Heart right ventricle (tissue), 16 donors: ENCODE results near the gene TMEM165. TPM values are rescaled to one million over a fixed set of nuclear protein-coding genes. Genes with fewer than 3 reads are reported as not detected.
A peak's percentile ranks its signal among the peaks of the same experiment; 100 is the strongest.

Experiments
- ATAC-seq, 8 donors: fragments of 200-7000 bp; cut with Tn5 transposase; one replicate each; pipeline ENCODE4 v1.9.1; 2020; ENCODE audit warnings: mild to moderate bottlenecking in 8 of 8, moderate library complexity in 8 of 8, moderate number of reproducible peaks in 1 of 8
- DNase-seq, 2 donors: peaks; one replicate each; pipeline ENCODE4 v3.0.0-alpha.2; 2020
- H3K27ac ChIP-seq, 10 donors: fragments of 200-600 bp; sonication (generic) in 2 of 10; one replicate each; pipeline versions ENCODE4 v1.5.0 to v1.8.0; 2020 to 2022; ENCODE audit warnings: mild to moderate bottlenecking in 3 of 10
- H3K27me3 ChIP-seq, 7 donors: fragments of 200-600 bp; one replicate each; pipeline ENCODE4 v1.8.0; 2021 to 2022; ENCODE audit warnings: mild to moderate bottlenecking in 2 of 7
- H3K36me3 ChIP-seq, 9 donors: fragments of 200-600 bp; sonication (generic) in 1 of 9; one replicate each; pipeline versions ENCODE4 v1.5.0 to v1.8.0; 2020 to 2022; ENCODE audit warnings: mild to moderate bottlenecking in 2 of 9
- H3K4me1 ChIP-seq, 9 donors: fragments of 200-600 bp; sonication (generic) in 1 of 9; one replicate each; pipeline versions ENCODE4 v1.5.0 to v1.8.0; 2020 to 2022; ENCODE audit warnings: mild to moderate bottlenecking in 4 of 9
- H3K4me3 ChIP-seq, 10 donors: fragments of 200-600 bp; sonication (generic) in 2 of 10; one replicate each; pipeline versions ENCODE4 v1.5.0 to v1.8.0; 2020 to 2022; ENCODE audit warnings: mild to moderate bottlenecking in 7 of 10, moderate library complexity in 2 of 10
- H3K9me3 ChIP-seq, 11 donors: fragments of 200-600 bp in 10 of 11; sonication (generic) in 2 of 11; one replicate each; pipeline versions ENCODE4 v1.5.0 to v1.8.0; 2013 to 2022; ENCODE audit warnings: mild to moderate bottlenecking in 2 of 11, control low read depth in 1 of 11, moderate library complexity in 1 of 11
- WGBS, 2 donors: extraction: QIAGEN DNeasy Blood & Tissue Kit; methylation state at CpG; one replicate each; pipeline ENCODE4 v1.1.7; 2013; ENCODE audit warnings: inconsistent platforms in 1 of 2; 5-methylcytosine and 5-hydroxymethylcytosine counted together
- intact Hi-C, 10 donors: fragments of 100-400 bp; cut with DNase I; formaldehyde crosslinking; loops; one replicate each; pipeline versions ENCODE4 v1.11.1 to v1.14.2; 2022
- polyA plus RNA-seq, 2 donors: library from polyadenylated mRNA; stranded (reverse); fragments of 200-250 nt; gene quantifications; one replicate each; pipeline ENCODE4 v1.2.3, GENCODE V29; 2013
- total RNA-seq, 10 donors: library from RNA; stranded (reverse); fragmentation: NEBNext Ultra II Directional in 3 of 10; extraction: Animal tissue kit (Norgen Biotek cat#: 25700) in 3 of 10; gene quantifications; one replicate each; pipeline versions ENCODE4 v1.2.1 to v1.2.4, GENCODE V29; 2021 to 2023
- TF ChIP-seq, protein P1 (sequence below), 9 donors: fragments of 200-600 bp; sonication (generic) in 2 of 9; IDR thresholded peaks; one replicate each; pipeline versions ENCODE4 v1.5.0 to v1.8.0; 2021 to 2022; ENCODE audit warnings: antibody characterized with exemption in 9 of 9, mild to moderate bottlenecking in 5 of 9, moderate library complexity in 1 of 9
- donor health status: Arrhythmogenic right ventricular cardiomyopathy.
- donor health status: ischemic (EF 13 %, LVEDD 7.1; RV severe dilation, severe dysfunction).
- donor health status: healthy with polysubstance abuse.
- donor health status: DM: no; HTN: yes; CAD: no.
- donor health status: DM: no; HTN: no; CAD: no.
- donor health status: ischemic (EF 25% LVEDD 6.9; RV normal size, moderate dysfunction).
- donor health status: ischemic (EF 25% LVEDD 5.7; RV mildly dilated, moderate dysfunction).
- donor health status: healthy.
- donor health status: DM: yes; HTN: yes; CAD: no.
- donor health status: Ischemic cardiomyopathy.
- donor health status: ischemic (EF 35%, LVEDD 5.7; RV mildly dilated, moderate dysfunction).
- donor health status: nonischemic (EF 11% LVEDD 7.7; RV severe dilation, severe dysfunction).
- donor health status: DM: yes; HTN: yes; CAD: no.
- donor health status: PGD.
- donor health status: ischemic (EF 29% LVEDD 5.4; RV normal size, mild dysfunction).
- donor health status: nonischemic (EF 23%, LVEDD 6.1; RV moderate dilation, normal function).

Gene TMEM165
- total and polyA plus RNA-seq, 12 donors, result 30.3 to 86.3 (median 36.4) TPM

DNA sequence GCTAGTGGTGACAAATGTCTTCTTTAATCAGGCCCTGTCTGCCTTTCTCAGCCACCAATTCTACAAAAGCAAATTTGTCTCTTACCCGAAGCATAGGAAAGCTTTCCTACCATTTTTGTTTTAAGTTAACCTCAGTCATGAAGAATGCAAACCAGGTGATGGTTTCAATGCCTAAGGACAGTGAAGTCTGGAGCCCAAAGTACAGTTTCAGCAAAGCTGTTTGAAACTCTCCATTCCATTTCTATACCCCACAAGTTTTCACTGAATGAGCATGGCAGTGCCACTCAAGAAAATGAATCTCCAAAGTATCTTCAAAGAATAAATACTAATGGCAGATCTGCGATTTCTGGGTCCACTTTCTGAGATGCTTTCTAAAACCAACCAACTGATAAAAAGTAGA, 25.8 kb upstream of the TMEM165 start:
- Histone ChIP-seq H3K9me3 (no peaks in the 10 kb centered on the region), H3K27me3 (no peaks in the 10 kb centered on the region), H3K4me1 (peaks cover 0 to 10% (median 0%) of the 10 kb centered on the region in 9 donors), H3K36me3 (peaks cover 0 to 52% (median 0%) of the 10 kb centered on the region in 9 donors), H3K27ac (no peak overlapping the region), H3K4me3 (no peak overlapping the region)
- TF ChIP-seq, protein P1, sequence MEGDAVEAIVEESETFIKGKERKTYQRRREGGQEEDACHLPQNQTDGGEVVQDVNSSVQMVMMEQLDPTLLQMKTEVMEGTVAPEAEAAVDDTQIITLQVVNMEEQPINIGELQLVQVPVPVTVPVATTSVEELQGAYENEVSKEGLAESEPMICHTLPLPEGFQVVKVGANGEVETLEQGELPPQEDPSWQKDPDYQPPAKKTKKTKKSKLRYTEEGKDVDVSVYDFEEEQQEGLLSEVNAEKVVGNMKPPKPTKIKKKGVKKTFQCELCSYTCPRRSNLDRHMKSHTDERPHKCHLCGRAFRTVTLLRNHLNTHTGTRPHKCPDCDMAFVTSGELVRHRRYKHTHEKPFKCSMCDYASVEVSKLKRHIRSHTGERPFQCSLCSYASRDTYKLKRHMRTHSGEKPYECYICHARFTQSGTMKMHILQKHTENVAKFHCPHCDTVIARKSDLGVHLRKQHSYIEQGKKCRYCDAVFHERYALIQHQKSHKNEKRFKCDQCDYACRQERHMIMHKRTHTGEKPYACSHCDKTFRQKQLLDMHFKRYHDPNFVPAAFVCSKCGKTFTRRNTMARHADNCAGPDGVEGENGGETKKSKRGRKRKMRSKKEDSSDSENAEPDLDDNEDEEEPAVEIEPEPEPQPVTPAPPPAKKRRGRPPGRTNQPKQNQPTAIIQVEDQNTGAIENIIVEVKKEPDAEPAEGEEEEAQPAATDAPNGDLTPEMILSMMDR (IDR thresholded peaks at IDR 0.05), result no peak
- intact Hi-C loops, result no loop called here
- 98 to 99% methylated on average over 2 of the region's 2 CpGs for WGBS, 2 donors
- DNase-seq, result no peak
- ATAC-seq, result no peak

DNA sequence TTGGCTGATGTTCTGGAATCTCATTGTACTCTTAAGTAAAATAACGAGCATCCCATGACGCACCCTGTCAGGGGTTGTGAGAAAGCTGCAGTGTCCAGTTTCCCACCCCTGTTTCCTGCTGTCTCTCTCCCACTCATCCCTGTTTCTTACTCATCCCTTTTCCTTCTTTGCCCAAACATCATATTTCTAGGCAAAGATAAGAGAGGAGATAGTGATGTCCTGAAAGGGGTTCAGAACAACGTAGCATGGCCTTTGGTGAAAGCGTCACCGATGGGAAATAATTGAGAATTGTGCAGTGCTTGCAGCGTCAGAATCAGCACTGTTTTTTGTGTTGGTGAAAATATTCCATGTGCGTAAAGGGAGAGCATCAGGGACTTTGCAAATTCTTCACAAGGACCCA, 23.5 kb upstream of the TMEM165 start:
- H3K9me3 ChIP-seq, result no peaks in the 10 kb centered on the region
- intact Hi-C loops, result no loop called here

DNA sequence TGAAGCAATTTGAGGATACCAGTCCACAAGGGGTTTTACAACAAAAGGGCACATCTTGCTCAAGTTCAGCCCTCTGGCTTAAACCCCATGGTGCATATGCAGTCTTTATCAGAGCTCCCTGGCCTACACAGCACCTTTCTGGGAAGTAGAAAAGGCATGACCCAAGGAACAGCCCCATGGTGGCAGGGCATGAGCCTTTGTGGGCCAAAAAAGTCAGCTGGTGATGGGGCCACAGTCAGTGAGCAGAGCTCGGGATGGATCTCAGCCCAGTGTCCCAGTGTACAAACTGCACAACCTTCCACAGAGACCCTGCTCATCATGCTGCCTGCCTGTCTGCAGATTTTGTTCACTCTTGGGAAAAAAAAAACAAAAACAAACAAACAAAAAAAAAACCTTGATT, 22.3 kb upstream of the TMEM165 start:
- intact Hi-C loops, result no loop called here
- Histone ChIP-seq H3K27me3 (no peaks in the 10 kb centered on the region), H3K36me3 (peaks cover 0 to 33% (median 0%) of the 10 kb centered on the region in 9 donors), H3K27ac (peak overlapping the region in 1 of 10 donors; percentile 41), H3K4me3 (no peak overlapping the region), H3K4me1 (no peaks in the 10 kb centered on the region), H3K9me3 (no peaks in the 10 kb centered on the region)
- no peak for DNase-seq
- 80 to 86% methylated on average over 1 of the region's 1 CpG for WGBS, 2 donors
- peak in 1 of 8 donors; percentile 58 for ATAC-seq
- TF ChIP-seq, protein P1 (IDR thresholded peaks at IDR 0.05), result no peak

More for the DNA sequence above, 23.5 kb upstream of the TMEM165 start:
- H3K4me1 ChIP-seq, result no peaks in the 10 kb centered on the region
- 77 to 81% methylated on average over 7 of the region's 7 CpGs for WGBS, 2 donors
- H3K4me3 ChIP-seq, result no peak overlapping the region
- H3K27ac ChIP-seq, result peak overlapping the region in 2 of 10 donors; percentile 35 to 45
- ATAC-seq (peak in 5 of 8 donors; percentile 38 to 89 (median 57)), DNase-seq (peak in 1 of 2 donors; percentile 15)
- TF ChIP-seq, protein P1 (IDR thresholded peaks at IDR 0.05), result no peak
- H3K36me3 ChIP-seq, result peaks cover 0 to 42% (median 0%) of the 10 kb centered on the region in 9 donors
- H3K27me3 ChIP-seq, result no peaks in the 10 kb centered on the region

GRCh38 chr4:55376698-55377097, 19.1 kb upstream of the TMEM165 start:
- Histone ChIP-seq H3K27ac (no peak overlapping the region), H3K27me3 (no peaks in the 10 kb centered on the region), H3K36me3 (peaks cover 0 to 6% (median 0%) of the 10 kb centered on the region in 9 donors), H3K4me3 (no peak overlapping the region), H3K9me3 (no peaks in the 10 kb centered on the region), H3K4me1 (no peaks in the 10 kb centered on the region)
- TF ChIP-seq, protein P1 (IDR thresholded peaks at IDR 0.05), result no peak
- ATAC-seq, result no peak
- DNase-seq, result no peak
- 89 to 94% methylated on average over 2 of the region's 2 CpGs for WGBS, 2 donors
- intact Hi-C loops, result no loop called here
